ENCODE measurements around the gene CCDC61. TPM values are rescaled to one million over a fixed set of nuclear protein-coding genes. Genes with fewer than 3 reads are reported as not detected.

Gene CCDC61
- total RNA-seq, 2 experiments from 2014 or later: 14.2 to 20.1 TPM

DNA sequence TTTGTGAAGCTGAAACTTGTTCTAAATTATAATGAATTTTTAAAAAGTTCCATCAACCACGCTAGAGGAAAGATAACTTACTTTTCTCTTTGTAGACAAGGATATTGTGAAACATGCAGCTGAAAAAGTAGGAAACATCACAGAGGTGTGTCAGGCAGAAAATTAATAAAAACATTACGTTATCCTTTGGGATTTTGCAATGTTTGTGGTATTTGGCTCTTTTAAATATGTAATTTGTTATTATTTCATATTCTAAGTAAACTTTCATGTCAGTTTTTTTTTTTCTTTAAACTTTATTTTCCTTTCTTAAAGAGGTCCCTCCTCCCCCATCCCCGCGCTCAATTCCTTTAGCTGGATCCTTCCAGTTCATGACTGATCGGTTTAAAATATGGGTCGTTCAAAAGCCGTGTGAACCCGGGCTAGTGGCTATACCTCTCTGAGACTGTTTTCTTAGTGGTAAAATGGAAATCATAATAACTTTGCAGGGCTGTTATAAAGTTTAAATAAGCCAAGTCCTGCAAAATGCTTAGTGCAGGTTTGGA lies 740 bp upstream of the CCDC61 start:
- H3K79me2 ChIP-seq (ENCODE audit: insufficient read depth, low read depth, low read length): peaks cover 8% of the 10 kb centered on the region; the same call in 1 of the 2 replicates
- peaks cover 6% of the 10 kb centered on the region; the same call in 1 of the 2 replicates for H3K36me3 ChIP-seq (ENCODE audit: insufficient read depth, low read length)
- peak overlapping the region; percentile 64 for H3K4me3 ChIP-seq (ENCODE audit: low read depth, low read length, poor library complexity, severe bottlenecking)
- H3K4me2 ChIP-seq (ENCODE audit: low read length): peak overlapping the region; percentile 74
- H4K20me1 ChIP-seq (ENCODE audit: insufficient read depth, low read length): no peaks in the 10 kb centered on the region
- CTCF ChIA-PET (ENCODE audit: unreplicated experiment): no interaction called here
- no peak for TF ChIP-seq EZH2phosphoT487 (IDR thresholded peaks at IDR 0.05; ENCODE audit: borderline replicate concordance, low read depth, low read length)
- TF ChIP-seq, protein P1, sequence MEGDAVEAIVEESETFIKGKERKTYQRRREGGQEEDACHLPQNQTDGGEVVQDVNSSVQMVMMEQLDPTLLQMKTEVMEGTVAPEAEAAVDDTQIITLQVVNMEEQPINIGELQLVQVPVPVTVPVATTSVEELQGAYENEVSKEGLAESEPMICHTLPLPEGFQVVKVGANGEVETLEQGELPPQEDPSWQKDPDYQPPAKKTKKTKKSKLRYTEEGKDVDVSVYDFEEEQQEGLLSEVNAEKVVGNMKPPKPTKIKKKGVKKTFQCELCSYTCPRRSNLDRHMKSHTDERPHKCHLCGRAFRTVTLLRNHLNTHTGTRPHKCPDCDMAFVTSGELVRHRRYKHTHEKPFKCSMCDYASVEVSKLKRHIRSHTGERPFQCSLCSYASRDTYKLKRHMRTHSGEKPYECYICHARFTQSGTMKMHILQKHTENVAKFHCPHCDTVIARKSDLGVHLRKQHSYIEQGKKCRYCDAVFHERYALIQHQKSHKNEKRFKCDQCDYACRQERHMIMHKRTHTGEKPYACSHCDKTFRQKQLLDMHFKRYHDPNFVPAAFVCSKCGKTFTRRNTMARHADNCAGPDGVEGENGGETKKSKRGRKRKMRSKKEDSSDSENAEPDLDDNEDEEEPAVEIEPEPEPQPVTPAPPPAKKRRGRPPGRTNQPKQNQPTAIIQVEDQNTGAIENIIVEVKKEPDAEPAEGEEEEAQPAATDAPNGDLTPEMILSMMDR (conservative IDR thresholded peaks at IDR 0.05; ENCODE audit: low read length): no peak
- peak overlapping the region; percentile 77 for H2AFZ ChIP-seq (ENCODE audit: low read length)
- H3K27ac ChIP-seq (ENCODE audit: low read depth, low read length, poor library complexity, severe bottlenecking): no peak overlapping the region
- POLR2A ChIA-PET: interaction anchor here (0.5 to 1.3 kb wide), 2 partner anchors 9 to 108 kb away, joined by 3 read pairs; partner anchors contain the start of gene IRF2BP1
- BruUV-seq (replicated peaks): no TSS peak
- intact Hi-C loops (cut with micrococcal nuclease; ENCODE audit: unreplicated experiment): no loop called here
- H3K9me2 ChIP-seq (ENCODE audit: insufficient read depth, low read length): no peaks in the 10 kb centered on the region
- H3K4me1 ChIP-seq (ENCODE audit: insufficient read depth, low read length, poor library complexity, severe bottlenecking): peaks cover 9% of the 10 kb centered on the region
- no peaks in the 10 kb centered on the region for H3K9me3 ChIP-seq (ENCODE audit: low read length)
- DNase-seq (ENCODE audit: low spot score): no peak

DNA sequence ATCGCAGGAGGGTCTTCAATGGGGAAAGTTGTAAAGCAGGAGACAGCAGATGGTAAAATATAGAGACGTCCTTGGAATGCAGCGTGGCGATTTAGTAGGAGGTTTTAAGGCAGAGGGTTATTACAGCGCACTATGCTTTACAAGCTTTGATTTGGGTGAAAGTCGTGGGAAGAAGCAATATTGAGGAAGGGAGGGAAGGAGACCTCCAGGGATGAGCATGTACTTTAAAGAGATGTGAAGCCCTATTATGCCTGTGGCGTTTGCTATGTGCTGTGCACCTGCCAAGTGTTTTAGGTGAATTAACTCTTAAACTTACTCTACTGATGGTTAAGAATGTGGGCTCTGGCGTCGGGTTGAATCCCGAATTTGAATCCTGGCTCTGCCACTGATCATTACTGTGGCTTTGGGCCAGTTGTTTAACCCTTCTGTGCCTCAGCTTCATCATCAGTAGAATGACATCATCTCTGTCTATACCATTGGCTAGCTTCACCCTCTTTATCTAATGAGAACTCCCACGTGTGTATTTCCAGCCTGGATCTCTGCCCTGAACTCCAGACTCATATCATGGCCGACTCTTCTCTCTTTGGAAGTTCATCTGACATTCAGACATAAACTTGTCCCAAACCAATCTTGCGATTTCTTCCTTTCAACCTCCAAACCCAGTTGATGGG lies 583 bp downstream of the CCDC61 start:
- H3K4me2 ChIP-seq (ENCODE audit: low read length): peak overlapping the region; percentile 82
- BruUV-seq (replicated peaks): TSS peak; percentile 81
- no peaks in the 10 kb centered on the region for H3K9me3 ChIP-seq (ENCODE audit: low read length)
- H4K20me1 ChIP-seq (ENCODE audit: insufficient read depth, low read length): no peaks in the 10 kb centered on the region
- no peaks in the 10 kb centered on the region for H3K9me2 ChIP-seq (ENCODE audit: insufficient read depth, low read length)
- ChIA-PET CTCF (ENCODE audit: unreplicated experiment) (interaction anchor here (0.6 kb wide), 1 partner anchor 203 kb away, joined by 5 read pairs; the partner anchor contains the start of gene DMWD), POLR2A (no interaction called here)
- H2AFZ ChIP-seq (ENCODE audit: low read length): peak overlapping the region; percentile 41; the same call in 1 of the 2 replicates
- peaks cover 19% of the 10 kb centered on the region for H3K4me1 ChIP-seq (ENCODE audit: insufficient read depth, low read length, poor library complexity, severe bottlenecking)
- TF ChIP-seq, protein P1 (conservative IDR thresholded peaks at IDR 0.05; ENCODE audit: low read length): no peak
- no peak for TF ChIP-seq EZH2phosphoT487 (IDR thresholded peaks at IDR 0.05; ENCODE audit: borderline replicate concordance, low read depth, low read length)
- peaks cover 6% of the 10 kb centered on the region; the same call in 1 of the 2 replicates for H3K36me3 ChIP-seq (ENCODE audit: insufficient read depth, low read length)
- DNase-seq (ENCODE audit: low spot score): no peak
- H3K79me2 ChIP-seq (ENCODE audit: insufficient read depth, low read depth, low read length): peaks cover 8% of the 10 kb centered on the region; the same call in 1 of the 2 replicates
- intact Hi-C loops (cut with micrococcal nuclease; ENCODE audit: unreplicated experiment): loop anchor here (5.0 kb wide), 1 partner anchor 69 kb away; no protein-coding TSS in a partner anchor
- peak overlapping the region; percentile 24 for H3K27ac ChIP-seq (ENCODE audit: low read depth, low read length, poor library complexity, severe bottlenecking)
- peak overlapping the region; percentile 82 for H3K4me3 ChIP-seq (ENCODE audit: low read depth, low read length, poor library complexity, severe bottlenecking)

Data from OCI-LY7 (cell line).